ENCODE results near the gene FBXO39. TPM values are rescaled to one million over a fixed set of nuclear protein-coding genes. Genes with fewer than 3 reads are reported as not detected.

Gene FBXO39
- total and polyA plus RNA-seq, 2 of the 4 experiments (the other 2 are of a cell fraction), result not detected

GRCh38 chr17:6749519-6749918, 26.5 kb upstream of the FBXO39 start:
- H2BK15ac ChIP-seq (ENCODE audit: low read depth, low read length), result no peak overlapping the region
- H4K5ac ChIP-seq (ENCODE audit: low read depth, low read length), result no peak overlapping the region
- H2BK5ac ChIP-seq (ENCODE audit: low read depth, low read length, poor library complexity, severe bottlenecking), result no peak overlapping the region
- H2AK9ac ChIP-seq (replicated peaks; ENCODE audit: low read depth, low read length, poor library complexity), result no peak overlapping the region
- H3K4me3 ChIP-seq (ENCODE audit: insufficient read depth, low read depth, low read length), result no peak overlapping the region
- H3K9me1 ChIP-seq (ENCODE audit: insufficient read depth, low read length), result peaks cover 12% of the 10 kb centered on the region
- no peak overlapping the region for H2BK20ac ChIP-seq (ENCODE audit: low read depth, low read length)
- H2AK5ac ChIP-seq (ENCODE audit: low read depth, low read length), result no peak overlapping the region
- H3K56ac ChIP-seq (ENCODE audit: extremely low read depth, insufficient read depth, low read length), result no peak overlapping the region
- no peaks in the 10 kb centered on the region for H3K9me3 ChIP-seq (ENCODE audit: control insufficient read depth, insufficient read depth, low read length)
- H2AFZ ChIP-seq (replicated peaks; ENCODE audit: low read length, poor library complexity), result no peak overlapping the region
- DNase-seq, result no peak
- 0 out of 2 replicates have a peak overlapping the region, but pooled peaks have one; percentile 4 for H4K91ac ChIP-seq (ENCODE audit: insufficient read depth, low read depth, low read length)
- no peaks in the 10 kb centered on the region for H3K36me3 ChIP-seq (ENCODE audit: control insufficient read depth, insufficient read depth, low read length)
- no peak overlapping the region for H3K27ac ChIP-seq (ENCODE audit: insufficient read depth, low read length)
- H3K4me1 ChIP-seq (ENCODE audit: control insufficient read depth, insufficient read depth, low read length), result peaks cover 15% of the 10 kb centered on the region
- POLR2A ChIA-PET (ENCODE audit: unreplicated experiment), result no interaction called here
- H3K23ac ChIP-seq (ENCODE audit: low read depth, low read length), result no peak overlapping the region
- no peak overlapping the region for H3K18ac ChIP-seq (ENCODE audit: low read depth, low read length)
- no peak overlapping the region for H3K4me2 ChIP-seq (ENCODE audit: low read depth, low read length)
- H3K27me3 ChIP-seq (ENCODE audit: control insufficient read depth, insufficient read depth, low read length), result no peaks in the 10 kb centered on the region
- CTCF ChIA-PET, result interaction anchor here (0.8 kb wide), 1 partner anchor 19 kb away, joined by 3 read pairs; no protein-coding TSS in a partner anchor
- H3K79me1 ChIP-seq (ENCODE audit: low read depth in 1 of 2, low read length in 2 of 2), result no peaks in the 10 kb centered on the region
- no peak overlapping the region for H3K9ac ChIP-seq (ENCODE audit: low read depth, low read length)
- BruUV-seq (replicated peaks), result no TSS peak
- no peak overlapping the region for H4K8ac ChIP-seq (ENCODE audit: low read depth in 2 of 2, low read length in 2 of 2)
- H2BK120ac ChIP-seq (ENCODE audit: low read depth, low read length), result no peak overlapping the region
- no peaks in the 10 kb centered on the region for H4K20me1 ChIP-seq (ENCODE audit: insufficient read depth, low read length)
- intact Hi-C loops (cut with micrococcal nuclease) (no loop called here), dilution Hi-C loops (cut with HindIII; ENCODE audit: low sequenced_read_pairs, unreplicated experiment) (no loop called here), in situ Hi-C loops (cut with MboI; ENCODE audit: low sequenced_read_pairs) (no loop called here)
- ATAC-seq (ENCODE audit: low read depth), result no peak
- peak overlapping the region; percentile 30; the same call in 1 of the 2 replicates for H3K4ac ChIP-seq (ENCODE audit: low read depth, low read length)
- TF ChIP-seq MXI1 (IDR thresholded peaks at IDR 0.05; ENCODE audit: borderline replicate concordance, low read depth, low read length), result no peak
- TF ChIP-seq CTCF (conservative IDR thresholded peaks at IDR 0.05; ENCODE audit: low read depth, low read length), result peak; percentile 28
- peak; percentile 26; the same call in 1 of the 2 replicates for TF ChIP-seq RAD21 (IDR thresholded peaks at IDR 0.05; ENCODE audit: low read length)
- TF ChIP-seq POLR2A (IDR thresholded peaks at IDR 0.05; ENCODE audit: low read depth, low read length), result no peak
- no peak overlapping the region for H3K14ac ChIP-seq (replicated peaks; ENCODE audit: low read depth, low read length)
- no CpG with 5 or more reads among the region's 6 CpGs for WGBS, 2 experiments (ENCODE audit: extremely low coverage in 2 of 2, insufficient read length in 1 of 2)
